GM18907 (cell line): ENCODE data around the gene LYST.
A peak's percentile ranks its signal among the peaks of the same experiment; 100 is the strongest.
"Not testable (repeated sequence)": the region's sequence is repeated elsewhere in the genome, so short reads cannot be mapped to it uniquely, and the experiment has no call there.

Source experiments
- ATAC-seq: cut with Tn5 transposase; IDR thresholded peaks from one replicate; pipeline ENCODE4 v1.9.1; 2021; ENCODE audit warnings: mild to moderate bottlenecking, moderate library complexity; ENCODE audit not compliant: unreplicated experiment

Gene LYST

GRCh38 chr1:235663628-235664027 is 203.1 kb downstream of the LYST start:
- ATAC-seq, result no peak

DNA sequence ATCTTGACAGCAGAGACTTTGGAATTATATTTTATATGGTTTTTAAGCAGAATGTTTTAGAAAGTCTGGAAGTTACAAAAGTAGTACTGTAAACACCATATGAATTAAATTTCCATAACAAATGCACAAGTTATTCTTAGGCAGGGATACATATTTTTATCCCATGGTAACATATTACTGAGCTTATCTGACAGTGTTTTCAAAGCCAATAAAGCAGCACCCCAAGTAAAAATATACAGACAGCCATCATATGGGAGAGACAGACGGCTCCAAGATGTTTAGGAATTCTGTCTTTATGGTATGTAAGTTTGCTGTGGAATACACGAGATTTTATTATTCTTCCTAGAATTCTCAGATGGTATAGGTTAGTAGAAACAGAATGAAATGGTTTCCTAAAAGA is 205.1 kb downstream of the LYST start:
- ATAC-seq, result no peak

- ATAC-seq, result no peak
Observed at GRCh38 chr1:235659186-235659771, 207.4 kb downstream of the LYST start.

DNA sequence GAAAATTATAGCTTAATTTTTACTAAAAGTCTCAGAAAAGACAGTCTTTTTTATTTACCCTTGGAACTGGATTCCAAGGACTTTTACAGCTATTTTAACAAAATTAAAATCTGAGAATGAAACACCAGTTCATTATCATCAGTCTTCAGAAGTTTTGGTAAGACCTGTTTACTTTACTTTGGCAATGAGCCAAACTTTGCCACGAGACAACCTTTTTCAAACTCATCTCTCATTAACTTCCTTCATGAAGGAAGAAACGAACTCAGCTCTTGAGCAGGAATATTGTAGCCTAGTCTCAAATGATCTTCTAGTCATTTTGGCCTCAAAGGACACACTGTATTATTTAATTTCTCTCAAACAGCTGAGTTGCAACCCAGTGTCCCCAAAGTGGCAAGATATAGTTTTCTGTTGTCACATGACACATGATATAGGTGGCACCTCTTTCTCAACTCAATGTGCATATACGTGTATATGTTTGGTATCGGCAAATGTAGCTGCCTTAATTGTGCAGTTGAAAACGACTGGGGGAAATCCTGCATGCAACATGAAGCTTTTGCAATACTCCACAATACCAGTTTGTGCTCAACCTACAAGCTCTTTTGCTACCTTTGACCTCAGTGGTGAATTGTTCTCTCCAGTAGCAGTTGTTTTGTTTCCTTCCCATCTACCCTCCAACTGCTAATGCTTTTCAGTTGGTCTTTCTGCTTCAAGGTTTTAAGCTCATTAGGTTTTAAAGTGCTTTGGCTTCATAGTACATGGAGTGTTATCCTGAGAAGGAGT is 208.8 kb downstream of the LYST start:
- no peak for ATAC-seq

GRCh38 chr1:235657269-235657668 is 209.4 kb downstream of the LYST start:
- ATAC-seq, result no peak

DNA sequence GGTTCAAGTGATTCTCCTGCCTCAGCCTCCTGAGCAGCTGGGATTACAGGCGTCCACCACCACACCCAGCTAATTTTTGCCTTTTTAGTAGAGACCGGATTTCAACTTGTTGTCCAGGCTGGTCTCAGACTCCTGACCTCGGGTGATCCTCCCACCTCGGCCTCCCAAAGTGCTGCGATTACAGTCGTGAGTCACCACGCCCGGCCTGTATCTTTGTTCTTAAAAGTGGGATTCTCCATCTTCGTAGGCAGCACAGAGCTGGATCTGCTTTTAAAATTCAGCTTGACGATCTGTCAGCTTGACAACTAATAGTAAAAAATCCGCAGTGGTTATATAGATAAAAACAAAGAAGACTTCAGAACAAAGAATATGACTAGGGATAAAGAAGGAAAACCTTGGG is 214.3 kb downstream of the LYST start:
- ATAC-seq, result no peak

DNA sequence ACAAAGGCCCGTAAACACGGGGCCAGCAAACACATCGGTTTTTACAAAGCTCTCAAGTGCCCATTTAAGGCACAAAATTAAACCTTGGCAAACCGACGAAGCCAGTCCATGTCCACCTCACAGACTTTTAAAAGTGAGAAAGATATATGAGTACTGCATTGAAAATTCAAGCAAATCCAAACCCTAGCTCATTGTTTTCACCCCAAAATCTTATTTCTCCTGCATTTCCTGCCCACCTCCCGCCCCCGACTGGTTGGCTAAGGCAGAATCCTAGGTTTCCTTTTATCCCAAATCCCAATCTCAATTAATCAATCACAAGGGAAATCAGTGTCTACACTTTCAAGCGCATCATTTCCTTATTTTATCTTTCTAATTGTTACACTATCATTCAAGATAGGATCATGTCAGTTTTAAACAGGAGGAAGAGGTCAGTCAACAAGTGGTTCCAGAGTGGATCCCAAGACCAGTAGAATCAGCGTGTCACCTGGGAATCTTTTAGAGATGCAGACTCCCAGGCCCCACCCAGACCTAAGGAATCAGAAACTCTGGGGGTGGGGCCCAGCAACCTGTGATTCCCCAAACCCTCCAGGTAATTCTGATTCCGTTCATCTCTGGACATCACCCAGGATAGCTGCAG is 215.4 kb downstream of the LYST start:
- no peak for ATAC-seq

- ATAC-seq, result no peak
Observed at GRCh38 chr1:235650341-235651169, 216.2 kb downstream of the LYST start.

- ATAC-seq, result peak; percentile 52
Observed at GRCh38 chr1:235649368-235650163, 217.1 kb downstream of the LYST start, which contains the start of gene GNG4. Gene GNG4, minus strand, starts transcription at chr1:235649784. Its CDS starts 65,946 bp downstream, at chr1:235583838.

GRCh38 chr1:235648954-235649367 is 217.7 kb downstream of the LYST start:
- peak; percentile 71 for ATAC-seq

DNA sequence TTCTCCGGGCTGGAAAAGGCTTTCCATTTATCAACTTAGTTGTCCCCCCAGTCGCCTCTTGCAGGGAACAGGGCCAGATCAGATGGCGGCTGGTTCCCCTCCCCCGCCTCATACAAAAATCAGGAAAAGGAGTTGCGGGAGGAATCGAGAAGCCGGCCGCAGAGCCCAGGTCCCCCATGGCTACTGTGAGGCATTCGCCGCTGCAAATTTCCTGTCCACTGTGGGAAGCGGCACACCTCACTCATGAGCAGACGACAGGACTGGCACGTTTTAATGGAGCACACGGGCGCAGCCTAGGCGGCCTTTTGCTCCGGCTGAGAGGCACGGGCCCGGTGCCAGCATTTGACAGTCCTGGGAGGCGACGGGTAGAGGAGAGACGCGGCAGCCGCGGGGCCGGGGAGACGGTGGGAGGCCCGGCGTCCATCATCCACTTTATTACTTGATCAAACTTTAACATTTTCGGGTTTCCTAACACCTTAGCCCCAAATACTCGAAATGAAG is 218.2 kb downstream of the LYST start:
- no peak for ATAC-seq

- ATAC-seq, result not testable (repeated sequence)
Observed at GRCh38 chr1:235647537-235647936, 219.2 kb downstream of the LYST start.

GRCh38 chr1:235646463-235646862 is 220.2 kb downstream of the LYST start:
- no peak for ATAC-seq

DNA sequence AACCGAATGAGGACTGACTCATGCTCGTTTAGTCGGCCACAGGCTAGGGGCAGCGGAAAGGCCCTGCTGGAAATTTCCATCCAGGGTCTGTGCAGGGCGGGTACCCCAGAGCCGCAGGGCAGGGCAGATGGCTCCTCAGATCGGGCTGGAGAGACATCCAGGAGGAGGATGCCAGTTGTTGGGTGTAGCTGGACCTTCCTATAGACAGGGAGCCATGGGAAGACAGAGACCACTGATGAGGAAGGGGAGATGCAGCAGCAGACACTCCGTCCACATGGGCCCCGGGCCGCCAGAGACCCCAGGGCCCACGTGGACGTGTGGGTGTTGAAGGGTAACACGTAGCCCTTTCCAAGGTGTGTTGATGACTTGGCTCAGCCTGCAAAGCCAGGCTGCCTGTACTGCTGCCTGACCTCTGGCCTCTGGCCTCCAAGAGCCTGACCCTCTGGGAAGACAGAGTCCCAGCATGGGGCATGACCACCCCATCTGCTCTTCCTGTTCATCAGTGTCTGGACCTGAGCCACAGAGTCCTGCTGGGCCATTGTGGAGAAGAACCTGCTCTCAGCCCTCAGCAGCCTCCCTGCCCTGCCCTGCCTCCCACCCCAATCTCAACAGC is 221.9 kb downstream of the LYST start:
- ATAC-seq, result no peak

GRCh38 chr1:235643837-235644692 is 222.6 kb downstream of the LYST start:
- ATAC-seq, result no peak

- no peak for ATAC-seq
Observed at GRCh38 chr1:235642943-235643371, 223.7 kb downstream of the LYST start.

DNA sequence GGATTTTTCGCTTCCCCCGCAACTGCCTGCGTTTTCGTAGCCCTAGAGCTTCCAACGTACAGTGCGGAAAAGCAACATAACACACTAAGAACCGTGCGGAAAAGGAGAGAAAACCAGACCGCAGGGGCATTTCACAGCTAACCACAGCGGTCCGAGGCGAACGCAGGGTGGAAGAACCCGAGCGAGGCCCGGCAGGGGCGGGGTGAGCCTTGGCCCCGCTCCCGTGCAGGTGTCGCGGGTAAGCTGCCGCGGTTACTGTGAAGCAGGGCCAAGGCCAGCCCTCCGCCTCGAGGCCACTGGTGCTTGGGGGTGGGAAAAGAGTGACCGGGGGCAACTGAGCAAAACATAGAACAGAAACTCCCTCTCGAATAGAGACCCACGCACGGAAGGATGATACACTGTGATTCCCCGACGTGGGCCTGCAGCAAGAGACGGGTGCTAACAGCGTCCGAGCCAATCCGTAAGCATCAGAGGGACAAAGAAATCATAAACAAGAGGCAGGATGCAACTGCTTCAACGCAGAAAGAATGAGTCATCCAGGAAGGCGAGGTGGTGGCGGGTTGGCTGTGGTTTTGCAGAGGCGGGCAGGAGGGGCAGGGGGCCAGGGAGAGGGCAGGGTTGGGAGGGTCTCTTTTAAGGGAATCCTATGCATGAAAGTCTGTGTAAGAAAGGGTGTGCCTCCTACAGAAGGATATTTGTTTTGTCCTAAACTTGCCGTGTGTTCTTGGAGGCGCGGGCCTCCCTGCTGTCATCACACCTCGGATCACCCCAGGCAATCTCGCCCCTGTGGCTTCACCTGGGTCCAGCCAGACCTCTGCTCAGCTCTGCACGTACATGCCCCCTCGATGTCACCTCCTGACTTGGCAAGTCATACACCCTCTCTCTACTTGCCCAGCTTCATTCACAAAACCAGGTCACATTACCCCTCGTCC is 224.4 kb downstream of the LYST start:
- peak; percentile 62 for ATAC-seq

GRCh38 chr1:235640580-235640979 is 226.1 kb downstream of the LYST start:
- no peak for ATAC-seq
